GM18867 (cell line): ENCODE results near the gene EHMT1.
"Not testable (repeated sequence)": the region's sequence is repeated elsewhere in the genome, so short reads cannot be mapped to it uniquely, and the experiment has no call there.

Experiments used
- ATAC-seq: cut with Tn5 transposase; IDR thresholded peaks from one replicate; pipeline ENCODE4 v1.9.1; 2021; ENCODE audit warnings: mild to moderate bottlenecking, moderate library complexity; ENCODE audit not compliant: unreplicated experiment

EHMT1 gene

DNA sequence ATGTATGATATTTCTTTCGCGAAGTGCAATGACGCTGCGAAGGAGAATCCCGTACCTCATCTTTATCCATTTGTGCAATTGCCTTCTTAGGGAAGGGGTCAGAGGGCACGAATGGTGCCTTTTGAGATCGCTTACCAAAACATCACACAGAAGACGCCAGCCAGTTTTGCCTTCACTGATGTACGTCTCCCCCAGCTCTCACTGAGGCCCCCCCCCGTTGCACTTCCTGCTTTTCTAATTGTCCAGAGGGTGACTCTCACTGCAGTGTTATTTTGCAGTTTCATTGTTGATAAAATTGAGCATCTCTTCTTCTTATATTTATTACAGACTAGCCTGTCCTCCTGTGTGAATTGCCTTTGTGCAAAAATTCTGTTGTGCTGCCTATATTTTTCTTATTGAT, 219.8 kb downstream of the EHMT1 start:
- no peak for ATAC-seq

DNA sequence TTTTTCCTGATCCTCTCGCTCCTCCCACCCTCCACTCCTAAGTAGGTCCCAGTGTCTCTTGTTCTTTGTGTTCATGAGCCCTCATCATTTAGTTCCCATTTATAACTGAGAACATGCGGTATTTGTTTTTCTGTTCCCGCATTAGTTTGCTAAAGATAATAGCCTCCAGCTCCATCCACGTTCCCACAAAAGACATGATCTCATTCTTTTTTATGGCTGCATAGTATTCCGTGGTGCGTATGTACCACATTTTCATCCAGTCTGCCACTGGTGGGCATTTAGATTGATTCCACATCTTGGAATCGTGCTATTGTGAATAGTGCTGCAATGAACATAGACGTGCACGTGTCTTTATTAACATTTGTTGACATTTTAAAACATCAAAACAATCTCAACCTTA, 224.6 kb downstream of the EHMT1 start:
- ATAC-seq, result no peak

DNA sequence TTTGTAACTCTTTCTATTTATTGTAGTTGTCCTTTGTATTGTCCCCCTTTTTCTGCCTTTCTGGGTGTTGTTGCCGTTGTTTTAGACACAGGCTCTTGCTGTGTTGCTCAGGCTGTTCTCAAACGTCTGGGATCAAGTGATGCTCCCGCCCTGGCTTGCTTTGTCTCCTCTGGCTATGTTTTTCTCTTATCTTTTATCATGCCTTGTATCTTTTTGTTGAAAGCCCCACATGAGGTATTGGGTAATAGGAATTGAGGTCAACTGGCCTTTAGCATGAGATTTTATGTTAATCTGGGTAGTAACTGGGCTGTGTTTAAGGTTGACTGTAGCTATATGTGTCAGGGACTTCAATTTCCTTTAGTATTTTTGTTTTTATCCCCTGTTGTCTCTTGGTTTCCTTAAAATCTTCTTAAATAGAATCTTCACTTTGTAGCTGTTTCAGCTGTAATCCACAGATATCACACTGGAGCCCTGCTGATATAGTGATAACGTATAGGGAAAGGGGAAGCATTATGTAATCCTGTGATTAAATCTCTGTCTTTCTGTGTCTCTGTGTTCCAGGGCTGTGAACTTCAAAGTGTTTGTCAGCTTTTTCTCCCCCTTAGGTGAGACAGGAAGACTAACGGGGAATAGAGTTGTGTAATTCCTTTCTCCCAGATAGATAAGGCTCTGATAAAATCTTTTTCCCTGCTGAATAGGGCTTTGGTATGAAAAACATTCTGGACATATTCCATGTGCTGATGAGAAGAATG, 232.9 kb downstream of the EHMT1 start:
- ATAC-seq, result no peak

DNA sequence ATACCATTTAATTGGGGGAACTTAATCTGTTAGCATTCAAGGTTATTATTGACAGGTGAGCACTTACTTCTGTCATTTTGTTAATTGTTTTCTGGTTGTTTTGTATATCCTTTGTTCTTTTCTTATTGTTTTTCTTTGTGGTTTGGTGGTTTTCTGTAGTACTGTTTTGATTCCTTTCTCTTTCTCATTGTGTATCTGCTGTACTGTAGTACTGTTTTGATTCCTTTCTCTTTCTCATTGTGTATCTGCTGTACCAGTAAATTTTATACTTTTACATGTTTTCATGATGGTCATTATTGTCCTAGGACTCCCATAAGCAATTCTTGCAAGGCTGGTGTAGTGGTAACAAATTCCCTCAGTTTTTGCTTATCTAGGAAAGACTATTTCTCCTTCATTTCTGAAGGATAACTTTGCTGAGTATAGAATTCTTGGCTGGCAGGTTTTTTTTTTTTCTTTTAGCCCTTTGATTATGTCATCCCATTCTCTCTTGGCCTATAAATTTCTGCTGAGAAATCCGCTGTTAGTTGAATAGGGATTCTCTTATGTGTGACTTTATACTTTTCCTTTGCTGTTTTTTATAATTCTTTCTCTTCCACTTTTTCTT, 234.7 kb downstream of the EHMT1 start:
- ATAC-seq, result no peak

DNA sequence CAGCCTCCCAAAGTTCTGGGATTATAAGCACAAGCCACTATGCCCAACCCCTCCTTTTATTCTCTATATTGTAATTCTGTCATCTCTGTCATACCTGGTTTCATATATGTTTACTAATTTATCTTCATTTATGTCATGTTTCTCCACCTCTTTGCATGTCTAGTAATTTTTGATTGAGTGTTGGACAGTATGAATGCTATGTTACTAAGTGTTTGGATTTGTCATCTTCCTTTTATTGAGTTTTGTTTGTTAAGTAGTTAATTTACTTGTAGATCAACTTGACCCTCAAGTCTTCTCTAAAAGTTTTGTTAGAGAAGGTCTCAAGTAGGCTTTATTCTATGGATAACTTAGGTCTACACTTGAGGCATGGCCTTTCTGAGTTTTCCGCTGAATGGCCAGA, 241.6 kb downstream of the EHMT1 start:
- ATAC-seq, result no peak

DNA sequence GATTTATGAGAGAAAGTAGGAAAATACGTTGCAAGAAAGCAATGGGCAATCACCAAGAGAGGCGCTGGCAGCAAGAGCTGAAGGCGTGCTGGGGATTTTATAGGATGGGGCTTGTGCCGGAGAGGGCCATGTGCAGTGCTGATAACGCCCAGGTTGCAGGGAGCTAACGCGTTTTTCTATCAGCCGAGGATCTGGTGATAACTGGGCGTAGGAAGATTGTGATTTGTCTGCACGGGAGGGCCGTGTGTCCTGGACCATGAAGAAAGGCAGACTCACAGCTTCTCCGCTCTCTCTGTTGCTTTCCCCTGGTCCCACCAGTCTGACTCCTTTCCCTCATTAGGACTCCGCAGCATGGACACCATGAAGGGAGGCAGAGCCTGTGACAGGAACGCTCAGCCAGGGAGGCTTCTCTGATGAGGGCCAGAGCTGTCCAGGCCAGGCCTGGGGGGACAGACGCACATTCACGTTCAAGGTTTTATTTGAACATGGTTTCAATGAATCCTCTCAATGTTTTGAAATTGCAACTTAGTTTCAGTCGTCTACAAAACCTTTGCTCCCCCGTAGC, 246.9 kb downstream of the EHMT1 start:
- ATAC-seq, result no peak

DNA sequence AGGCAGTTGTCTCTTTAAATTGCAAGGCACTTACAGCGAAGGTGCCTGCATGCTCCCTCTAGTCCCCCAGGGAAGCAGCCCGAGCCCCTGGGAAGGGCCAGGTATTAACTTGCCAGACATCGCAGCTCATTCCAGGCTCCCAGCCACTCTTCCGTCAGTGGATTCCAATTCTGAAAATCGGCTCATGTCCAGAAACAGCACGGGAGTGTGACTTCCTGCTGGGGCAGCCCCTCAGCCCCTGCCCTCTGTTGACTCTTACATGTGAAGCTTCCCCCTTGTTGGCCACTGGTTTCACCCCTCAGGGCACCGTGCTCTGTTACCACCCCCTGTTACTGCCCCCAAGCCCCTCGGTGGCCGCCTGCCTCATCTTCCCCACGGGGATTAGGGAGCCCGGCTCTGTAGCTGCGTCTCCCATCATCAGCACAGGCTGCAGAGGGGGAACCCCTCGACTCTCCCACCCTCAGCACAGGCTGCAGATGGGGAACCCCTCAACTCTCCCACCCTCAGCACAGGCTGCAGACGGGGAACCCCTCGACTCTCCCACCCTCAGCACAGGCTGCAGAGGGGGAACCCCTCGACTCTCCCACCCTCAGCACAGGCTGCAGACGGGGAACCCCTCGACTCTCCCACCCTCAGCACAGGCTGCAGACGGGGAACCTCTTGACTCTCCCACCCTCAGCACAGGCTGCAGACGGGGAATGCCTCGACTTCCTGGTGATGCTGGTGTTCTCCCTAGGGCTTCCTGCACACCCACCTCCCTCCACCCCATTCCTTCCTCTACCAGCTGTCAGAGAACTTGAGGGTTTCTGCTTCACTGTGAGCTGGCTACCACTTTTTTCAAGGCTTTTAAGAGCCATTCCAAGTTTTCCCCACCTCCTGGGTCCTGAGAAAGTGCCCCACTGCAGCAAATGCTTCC, 247.7 kb downstream of the EHMT1 start:
- ATAC-seq, result no peak

DNA sequence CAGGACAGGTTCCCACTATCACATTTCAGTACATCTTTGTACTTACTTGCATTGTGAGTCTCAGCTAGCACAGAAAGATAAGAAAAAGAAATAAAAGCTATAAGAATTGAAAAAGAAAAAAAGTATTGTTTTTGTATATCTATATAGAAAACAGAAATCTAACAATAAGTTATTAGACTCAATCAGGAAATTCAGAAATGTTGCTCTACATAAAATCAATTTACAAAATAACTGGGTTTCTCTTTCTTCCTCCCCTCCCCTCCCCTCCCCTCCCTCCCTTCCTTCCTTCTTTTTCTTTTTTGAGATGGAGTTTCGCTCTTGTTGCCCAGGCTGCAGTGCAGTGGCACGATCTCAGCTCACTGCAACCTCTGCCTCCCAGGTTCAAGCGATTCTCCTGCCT, 251.6 kb downstream of the EHMT1 start:
- no peak for ATAC-seq

DNA sequence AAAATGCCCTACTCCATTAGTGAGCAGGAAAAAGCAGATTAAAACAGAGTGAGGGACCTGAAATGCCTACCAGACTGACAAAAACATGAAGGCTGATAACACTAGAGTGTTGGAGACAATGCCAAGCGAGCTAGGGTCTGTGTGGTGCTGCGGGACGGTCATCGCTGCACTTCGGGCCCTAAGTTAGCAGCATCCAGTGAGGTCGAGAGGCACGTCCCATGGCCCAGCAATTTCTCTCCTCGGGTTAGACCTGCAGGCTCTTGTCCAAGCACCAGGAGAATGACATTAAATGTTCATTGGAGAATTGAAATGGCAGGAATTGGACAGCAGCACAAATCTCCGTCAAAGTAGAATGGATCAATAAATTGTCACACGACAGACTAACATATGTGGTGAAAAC, 253.5 kb downstream of the EHMT1 start:
- ATAC-seq, result no peak

DNA sequence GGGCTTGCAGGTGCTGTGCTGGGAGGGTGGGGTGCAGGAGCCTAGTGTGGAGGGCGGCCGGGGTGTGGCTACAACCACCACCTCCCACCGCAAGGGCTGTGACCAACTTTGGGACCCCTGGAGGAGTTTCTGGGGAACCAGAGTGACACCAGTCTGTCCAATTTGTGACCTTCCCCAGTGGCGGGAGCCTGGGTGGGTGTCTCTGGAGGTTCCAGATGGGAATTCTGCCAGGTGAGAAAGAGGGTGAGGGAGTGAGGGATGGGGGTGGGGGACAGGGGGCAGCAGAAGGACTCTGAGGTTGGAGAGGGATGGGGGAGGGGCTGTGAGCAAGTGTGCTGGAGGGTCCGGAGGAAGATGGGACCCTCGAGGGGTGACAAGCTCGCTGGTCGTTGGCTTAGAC, 254.6 kb downstream of the EHMT1 start:
- ATAC-seq, result no peak

DNA sequence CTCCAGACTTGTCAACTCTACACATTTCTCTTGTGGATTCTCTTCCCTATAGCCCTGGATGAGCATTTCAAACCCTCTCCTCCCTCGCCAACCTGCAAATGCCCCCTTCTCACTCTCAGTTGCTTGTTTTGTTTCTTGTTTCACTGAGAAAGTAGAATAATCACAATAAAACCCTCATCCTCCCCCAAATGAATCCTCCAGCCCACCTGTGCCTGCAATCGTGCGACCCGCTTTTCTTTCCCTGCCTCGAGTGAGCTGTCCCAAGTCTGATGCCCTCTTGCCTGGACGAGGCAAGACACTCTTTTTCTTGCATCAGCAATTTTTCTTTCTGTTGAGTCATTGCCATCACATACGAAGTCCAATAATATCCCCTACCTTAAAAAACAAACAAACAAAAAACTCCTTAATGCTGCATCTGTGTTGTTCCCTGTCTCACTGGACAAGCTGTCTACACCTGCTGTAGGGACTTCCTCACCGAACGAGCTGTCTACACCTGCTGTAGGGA, 255.1 kb downstream of the EHMT1 start:
- no peak for ATAC-seq

DNA sequence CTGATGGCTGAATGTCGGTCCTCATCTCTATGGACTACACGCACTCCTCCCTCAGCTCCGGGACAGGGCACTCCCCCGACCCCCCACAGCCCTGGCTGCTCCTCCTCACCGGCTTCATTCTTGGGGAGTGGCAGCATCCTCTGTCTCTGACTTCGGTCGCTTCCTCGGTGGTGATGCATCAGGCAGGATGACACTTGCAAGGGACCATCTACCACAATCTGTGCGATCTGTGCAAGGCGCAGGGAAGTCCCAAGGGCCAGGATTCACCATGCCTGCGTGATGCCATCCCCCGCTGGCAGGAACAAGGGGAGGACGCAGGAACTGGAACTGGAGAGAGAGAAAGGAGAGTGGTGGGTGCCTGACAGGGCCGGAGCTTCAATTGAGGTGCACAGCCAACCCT, 256.5 kb downstream of the EHMT1 start:
- ATAC-seq, result no peak

DNA sequence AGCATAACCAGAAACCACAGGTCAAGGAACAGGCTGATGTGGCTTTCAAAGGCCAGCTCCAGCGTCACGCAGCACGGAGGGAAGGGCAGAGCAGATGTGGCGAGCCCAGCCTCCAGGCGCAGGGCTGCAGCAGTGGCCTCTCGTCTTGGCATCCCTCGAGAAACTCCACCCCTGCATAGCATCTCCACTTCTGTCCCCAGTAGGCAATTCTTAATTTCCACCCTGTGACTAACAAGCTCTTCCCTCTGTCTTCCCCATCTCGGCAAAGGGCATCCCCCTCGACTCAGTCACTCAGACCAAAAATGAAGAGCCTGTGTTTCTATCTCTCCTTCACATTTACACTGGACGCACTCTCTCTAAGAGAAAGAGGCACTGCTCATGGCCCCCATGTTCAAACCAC, 257.0 kb downstream of the EHMT1 start:
- no peak for ATAC-seq

DNA sequence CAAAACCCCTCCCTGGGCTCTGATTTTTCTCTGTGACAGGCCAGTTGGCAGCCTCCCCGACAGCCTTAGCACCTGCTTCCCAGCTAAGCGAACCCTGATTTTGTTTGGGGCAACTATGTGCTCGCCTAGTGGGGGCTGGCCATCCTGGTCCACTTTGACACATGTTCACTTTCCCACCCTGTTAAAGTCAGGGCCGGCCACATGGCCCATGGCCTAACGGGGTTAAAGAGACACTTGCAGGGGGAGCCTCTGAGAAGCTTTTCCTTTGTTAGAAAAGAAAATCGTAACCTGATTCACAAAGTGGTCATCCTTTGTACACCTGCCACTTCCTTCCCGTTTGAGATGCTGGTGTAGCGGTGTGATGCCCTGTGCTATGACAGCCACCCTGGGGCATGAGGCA, 257.5 kb downstream of the EHMT1 start:
- ATAC-seq, result no peak

DNA sequence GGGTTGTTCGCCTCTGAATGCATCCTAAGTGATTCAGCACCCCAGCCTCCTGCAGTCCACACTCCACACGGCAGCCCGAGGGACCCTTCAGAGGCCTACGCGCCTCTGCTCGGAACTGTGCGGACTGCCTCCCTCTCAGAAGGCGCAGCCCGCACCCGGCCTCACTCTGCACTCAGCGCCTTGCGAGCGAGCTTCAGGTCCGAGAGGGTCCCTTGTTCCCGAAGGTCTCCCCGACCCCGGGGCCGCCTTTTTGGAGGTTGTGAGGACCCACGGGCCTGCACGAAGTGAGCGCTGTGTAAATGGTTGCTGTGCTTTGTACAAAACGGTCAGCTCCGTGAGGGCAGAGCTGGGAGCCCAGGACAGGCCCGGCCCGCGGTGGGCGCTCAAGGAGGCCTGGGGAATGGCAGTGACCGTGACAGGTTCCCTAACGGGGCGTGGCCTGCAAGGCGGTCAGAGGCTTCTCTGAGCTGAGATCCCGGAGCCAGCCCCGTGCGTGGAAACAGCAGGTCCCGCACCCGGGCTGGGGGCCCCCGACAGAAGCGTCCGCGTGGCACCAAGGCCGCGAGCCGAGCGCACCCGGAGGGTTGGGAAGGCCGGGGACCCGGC, 258.1 kb downstream of the EHMT1 start:
- no peak for ATAC-seq

DNA sequence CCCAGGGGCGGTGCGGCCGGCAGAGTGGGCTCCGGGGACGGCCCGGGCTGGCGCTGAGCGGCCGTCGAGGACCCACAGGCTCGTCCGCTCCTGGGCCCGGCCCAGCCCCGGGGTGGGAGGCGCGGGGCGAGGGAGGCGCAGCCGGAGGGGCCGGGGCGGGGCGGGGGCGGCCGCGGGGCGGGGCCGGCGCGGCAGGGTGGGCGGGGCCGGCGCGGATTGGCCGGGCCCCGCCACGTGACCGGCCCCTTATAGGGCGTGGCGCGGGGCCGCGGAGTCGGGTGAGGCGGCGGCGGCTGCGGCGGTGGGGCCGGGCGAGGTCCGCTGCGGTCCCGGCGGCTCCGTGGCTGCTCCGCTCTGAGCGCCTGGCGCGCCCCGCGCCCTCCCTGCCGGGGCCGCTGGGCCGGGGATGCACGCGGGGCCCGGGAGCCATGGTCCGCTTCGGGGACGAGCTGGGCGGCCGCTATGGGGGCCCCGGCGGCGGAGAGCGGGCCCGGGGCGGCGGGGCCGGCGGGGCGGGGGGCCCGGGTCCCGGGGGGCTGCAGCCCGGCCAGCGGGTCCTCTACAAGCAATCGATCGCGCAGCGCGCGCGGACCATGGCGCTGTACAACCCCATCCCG, 258.8 kb downstream of the EHMT1 start, which contains the start of gene CACNA1B:
Gene CACNA1B (plus strand): TSS at position 277 of the 617 bp plus-strand sequence. CDS start 152 bp downstream, at position 429.
- not testable (repeated sequence) for ATAC-seq

DNA sequence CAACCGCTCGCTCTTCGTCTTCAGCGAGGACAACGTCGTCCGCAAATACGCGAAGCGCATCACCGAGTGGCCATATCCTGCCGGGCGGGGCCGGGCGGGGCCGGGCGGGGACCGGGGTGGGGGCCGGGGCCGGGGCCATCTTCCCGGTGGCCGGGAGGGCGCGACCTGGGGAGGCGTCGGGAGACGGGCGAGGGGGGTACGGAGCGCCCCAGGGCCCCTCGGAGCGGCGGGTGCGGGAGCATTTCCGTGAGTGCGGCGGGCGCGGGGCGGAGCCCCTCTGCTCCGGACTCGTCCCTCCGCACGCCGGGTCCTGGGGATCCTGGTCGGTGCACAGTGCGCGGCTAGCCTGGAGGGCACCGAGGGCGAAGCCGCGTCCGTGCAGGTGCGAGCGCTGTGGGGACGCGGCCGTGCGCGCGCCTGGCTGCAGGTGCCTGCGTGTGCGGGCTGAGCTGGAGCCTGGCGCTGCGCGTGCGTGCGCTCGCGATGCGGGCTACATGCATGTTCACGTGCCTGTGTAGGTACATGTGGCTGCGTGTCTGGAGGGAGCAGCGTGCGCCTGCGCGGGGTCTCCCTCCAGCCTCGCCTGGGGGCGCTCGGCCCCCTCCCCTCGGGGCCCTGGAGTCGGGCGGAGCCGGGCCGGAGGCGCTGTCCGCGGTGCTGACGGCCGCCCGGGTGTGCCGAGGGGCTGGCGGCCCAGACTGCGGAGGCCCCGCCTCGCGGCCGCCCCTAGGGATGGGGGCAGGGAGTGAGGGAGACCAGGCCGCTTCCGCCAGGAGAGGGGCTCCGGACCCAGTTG, 259.5 kb downstream of the EHMT1 start:
- ATAC-seq, result no peak

DNA sequence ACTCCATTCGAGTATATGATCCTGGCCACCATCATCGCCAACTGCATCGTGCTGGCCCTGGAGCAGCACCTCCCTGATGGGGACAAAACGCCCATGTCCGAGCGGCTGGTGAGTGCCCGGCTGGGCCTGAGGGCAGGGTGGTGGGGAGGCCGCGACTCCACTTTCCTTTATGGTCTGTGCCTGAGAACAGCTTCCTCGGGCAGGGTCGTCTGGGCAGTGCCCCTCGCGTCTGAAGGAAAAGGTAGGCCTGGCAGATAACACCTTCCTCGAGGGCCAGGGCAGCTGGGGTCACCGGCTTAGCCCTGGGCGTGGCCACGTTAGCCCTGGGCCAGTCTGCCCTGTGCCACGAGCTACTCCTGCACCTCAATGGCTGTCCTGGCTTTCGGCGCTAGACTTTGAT, 260.2 kb downstream of the EHMT1 start:
- ATAC-seq, result no peak

DNA sequence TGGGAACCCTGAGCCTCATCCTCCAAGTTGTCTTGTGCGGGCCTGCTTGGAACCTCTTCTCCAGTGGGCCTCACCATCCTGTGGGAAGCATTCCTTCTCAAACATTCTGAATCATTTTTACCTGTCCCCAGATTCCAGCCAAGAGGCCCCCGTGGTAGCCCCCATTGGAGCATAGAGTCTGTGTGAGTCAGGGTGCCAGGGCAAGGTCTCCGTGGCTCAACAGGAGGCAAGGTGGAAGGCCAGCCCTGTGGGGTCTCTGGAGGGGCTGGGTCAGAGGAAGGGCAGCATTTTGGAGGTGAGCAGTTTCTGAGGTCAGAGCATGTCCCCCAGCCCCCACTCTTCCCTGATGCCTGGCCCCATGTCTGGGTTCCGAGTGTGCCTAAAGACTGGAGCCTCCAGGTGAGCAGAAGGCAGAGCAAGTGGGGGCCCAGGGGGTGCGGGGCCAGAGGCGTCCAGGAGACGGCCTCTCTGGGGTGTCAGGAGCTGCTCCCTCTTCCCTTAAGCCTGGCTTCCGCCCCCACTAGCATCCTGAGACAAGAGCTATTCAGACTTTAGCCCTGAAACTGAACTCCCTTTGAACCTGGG, 260.9 kb downstream of the EHMT1 start:
- no peak for ATAC-seq
